SK-N-DZ (cell line): ENCODE results near the gene PALD1.
A peak's percentile ranks its signal among the peaks of the same experiment; 100 is the strongest.

Experiments
- DNase-seq: peaks from one replicate; pipeline ENCODE4 v3.0.0-alpha.2; 2015; ENCODE audit warnings: low spot score

PALD1 gene

GRCh38 chr10:70535001-70535400 is 56.4 kb downstream of the PALD1 start:
- no peak for DNase-seq

- no peak for DNase-seq
Measured at GRCh38 chr10:70535451-70535850, 56.9 kb downstream of the PALD1 start.

GRCh38 chr10:70536196-70536861 is 57.8 kb downstream of the PALD1 start:
- no peak for DNase-seq

- DNase-seq, result no peak
Measured at GRCh38 chr10:70537398-70538194, 59.0 kb downstream of the PALD1 start.

GRCh38 chr10:70538195-70538520 is 59.6 kb downstream of the PALD1 start:
- no peak for DNase-seq

- no peak for DNase-seq
Measured at GRCh38 chr10:70538731-70539338, 60.3 kb downstream of the PALD1 start.

- no peak for DNase-seq
Measured at GRCh38 chr10:70539471-70539870, 60.9 kb downstream of the PALD1 start.

- no peak for DNase-seq
Measured at GRCh38 chr10:70540089-70540788, 61.7 kb downstream of the PALD1 start.

GRCh38 chr10:70540789-70541360 is 62.3 kb downstream of the PALD1 start:
- DNase-seq, result no peak

- DNase-seq, result no peak
Measured at GRCh38 chr10:70541736-70542564, 63.4 kb downstream of the PALD1 start.

GRCh38 chr10:70542565-70542938 is 64.0 kb downstream of the PALD1 start:
- DNase-seq, result no peak

- no peak for DNase-seq
Measured at GRCh38 chr10:70543911-70544310, 65.3 kb downstream of the PALD1 start.

- no peak for DNase-seq
Measured at GRCh38 chr10:70544431-70545340, 66.1 kb downstream of the PALD1 start.

GRCh38 chr10:70546584-70546983 is 68.0 kb downstream of the PALD1 start:
- DNase-seq, result no peak

- DNase-seq, result no peak
Measured at GRCh38 chr10:70549351-70549961, 70.9 kb downstream of the PALD1 start.

GRCh38 chr10:70549962-70550458 is 71.4 kb downstream of the PALD1 start:
- DNase-seq, result peak; percentile 66

GRCh38 chr10:70550459-70550858 is 71.9 kb downstream of the PALD1 start:
- no peak for DNase-seq

- DNase-seq, result no peak
Measured at GRCh38 chr10:70551466-70551865, 72.9 kb downstream of the PALD1 start.

GRCh38 chr10:70551971-70552422 is 73.4 kb downstream of the PALD1 start:
- no peak for DNase-seq
